Endodermal cell (in vitro differentiated cells): ENCODE results near the gene PRR23A. TPM values are rescaled to one million over a fixed set of nuclear protein-coding genes. Genes with fewer than 3 reads are reported as not detected.

Source experiments
- DNase-seq: peaks from one replicate; pipeline ENCODE4 v3.0.0-alpha.2; 2017
- H3K27ac ChIP-seq: 2 replicates; pipeline ENCODE4 v1.5.1; 2013; ENCODE audit warnings: mild to moderate bottlenecking, low read depth, low read length, moderate library complexity
- H3K27me3 ChIP-seq: 2 replicates; pipeline ENCODE4 v1.6.1; 2013; ENCODE audit warnings: mild to moderate bottlenecking, low read length, moderate library complexity; ENCODE audit not compliant: insufficient read depth, control insufficient read depth, poor library complexity, severe bottlenecking
- H3K36me3 ChIP-seq: 2 replicates; pipeline ENCODE4 v1.7.0; 2013; ENCODE audit warnings: mild to moderate bottlenecking, low read length, moderate library complexity; ENCODE audit not compliant: control insufficient read depth, insufficient read depth
- H3K4me1 ChIP-seq: one replicate; pipeline ENCODE4 v1.7.0; 2013; ENCODE audit warnings: low read length; ENCODE audit not compliant: control insufficient read depth, insufficient read depth
- H3K4me3 ChIP-seq: 2 replicates; pipeline ENCODE4 v1.5.1; 2013; ENCODE audit warnings: mild to moderate bottlenecking, low read length, moderate library complexity
- H3K9ac ChIP-seq: 2 replicates; pipeline ENCODE4 v1.6.1; 2013; ENCODE audit warnings: mild to moderate bottlenecking, low read length, moderate library complexity; ENCODE audit not compliant: poor library complexity, severe bottlenecking; ENCODE audit errors: extremely low read depth
- H3K9me3 ChIP-seq: 2 replicates; pipeline ENCODE4 v1.6.1; 2013; ENCODE audit warnings: mild to moderate bottlenecking, low read length, moderate library complexity; ENCODE audit not compliant: control insufficient read depth
- H3K27ac Mint-ChIP-seq: 2 replicates; pipeline ENCODE4 v1.8.0; 2020; ENCODE audit warnings: mixed read lengths
- H3K27me3 Mint-ChIP-seq: 2 replicates; pipeline ENCODE4 v1.8.0; 2021; ENCODE audit warnings: mild to moderate bottlenecking, mixed read lengths; ENCODE audit not compliant: insufficient read depth
- H3K36me3 Mint-ChIP-seq: 2 replicates; pipeline ENCODE4 v1.8.0; 2020; ENCODE audit warnings: low read depth, mixed read lengths
- H3K4me1 Mint-ChIP-seq: 2 replicates; pipeline ENCODE4 v1.8.0; 2020; ENCODE audit warnings: mixed read lengths
- H3K4me3 Mint-ChIP-seq: 2 replicates; pipeline ENCODE4 v1.8.0; 2020; ENCODE audit warnings: mild to moderate bottlenecking, moderate library complexity, mixed read lengths
- H3K9me3 Mint-ChIP-seq: 2 replicates; pipeline ENCODE4 v1.8.0; 2020; ENCODE audit warnings: mild to moderate bottlenecking, mixed read lengths
- WGBS, 2 experiments: methylation state at CpG; one replicate each; pipeline versions ENCODE4 v1.1.5 to v1.1.7; 2013; ENCODE audit warnings: missing lambda C conversion rate in 2 of 2, mixed read lengths in 1 of 2; ENCODE audit not compliant: insufficient coverage in 1 of 2, insufficient read length in 1 of 2; 5-methylcytosine and 5-hydroxymethylcytosine counted together
- total RNA-seq, 2 donors: library from RNA; stranded (reverse); fragmentation: NEBNext Ultra II Directional in 1 of 2; extraction: Animal tissue kit (Norgen Biotek cat#: 25700) in 1 of 2; gene quantifications; 2 replicates in 1 of 2; 3 replicates in 1 of 2; pipeline ENCODE4 v1.2.1, GENCODE V29; 2021
- TF ChIP-seq, protein P1 (sequence below): fragments of 200-600 bp; sonication (generic); conservative IDR thresholded peaks from 2 replicates; pipeline ENCODE4 v1.5.0; 2021; ENCODE audit warnings: antibody characterized with exemption, mild to moderate bottlenecking

Gene PRR23A
- total RNA-seq, 2 donors from 2014 or later: not detected

DNA sequence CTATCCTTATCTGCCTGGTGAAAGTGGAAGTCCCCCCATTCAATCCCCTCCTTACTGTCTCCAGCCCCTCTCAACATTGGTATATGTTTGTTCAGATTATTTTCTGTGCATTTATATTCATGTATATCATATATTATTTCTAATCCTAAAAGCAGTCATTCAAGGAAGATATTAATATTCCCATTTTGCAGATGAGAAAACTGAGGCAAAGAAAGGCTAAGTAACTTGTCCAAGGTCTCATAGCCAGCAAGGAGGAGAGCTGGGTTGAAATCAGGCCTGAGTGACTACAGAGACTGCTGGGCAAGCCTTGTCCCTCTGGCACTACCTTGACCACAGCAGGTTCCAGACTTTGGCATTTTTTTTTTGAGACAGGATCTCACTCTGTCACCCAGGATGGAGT lies 30.0 kb downstream of the PRR23A start:
- H3K27ac Mint-ChIP-seq: no peak overlapping the region
- no peak for DNase-seq
- H3K27ac ChIP-seq: no peak overlapping the region
- H3K9me3 Mint-ChIP-seq: no peaks in the 10 kb centered on the region
- H3K4me3 Mint-ChIP-seq: no peak overlapping the region
- H3K27me3 Mint-ChIP-seq: peaks cover 19% of the 10 kb centered on the region
- no peaks in the 10 kb centered on the region for H3K36me3 Mint-ChIP-seq
- H3K4me1 ChIP-seq: no peaks in the 10 kb centered on the region
- no peak overlapping the region for H3K9ac ChIP-seq
- H3K27me3 ChIP-seq: peaks cover 5% of the 10 kb centered on the region
- no peak overlapping the region for H3K4me3 ChIP-seq
- TF ChIP-seq, protein P1, sequence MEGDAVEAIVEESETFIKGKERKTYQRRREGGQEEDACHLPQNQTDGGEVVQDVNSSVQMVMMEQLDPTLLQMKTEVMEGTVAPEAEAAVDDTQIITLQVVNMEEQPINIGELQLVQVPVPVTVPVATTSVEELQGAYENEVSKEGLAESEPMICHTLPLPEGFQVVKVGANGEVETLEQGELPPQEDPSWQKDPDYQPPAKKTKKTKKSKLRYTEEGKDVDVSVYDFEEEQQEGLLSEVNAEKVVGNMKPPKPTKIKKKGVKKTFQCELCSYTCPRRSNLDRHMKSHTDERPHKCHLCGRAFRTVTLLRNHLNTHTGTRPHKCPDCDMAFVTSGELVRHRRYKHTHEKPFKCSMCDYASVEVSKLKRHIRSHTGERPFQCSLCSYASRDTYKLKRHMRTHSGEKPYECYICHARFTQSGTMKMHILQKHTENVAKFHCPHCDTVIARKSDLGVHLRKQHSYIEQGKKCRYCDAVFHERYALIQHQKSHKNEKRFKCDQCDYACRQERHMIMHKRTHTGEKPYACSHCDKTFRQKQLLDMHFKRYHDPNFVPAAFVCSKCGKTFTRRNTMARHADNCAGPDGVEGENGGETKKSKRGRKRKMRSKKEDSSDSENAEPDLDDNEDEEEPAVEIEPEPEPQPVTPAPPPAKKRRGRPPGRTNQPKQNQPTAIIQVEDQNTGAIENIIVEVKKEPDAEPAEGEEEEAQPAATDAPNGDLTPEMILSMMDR: no peak
- H3K9me3 ChIP-seq: no peaks in the 10 kb centered on the region
- no peaks in the 10 kb centered on the region for H3K4me1 Mint-ChIP-seq
- no peaks in the 10 kb centered on the region for H3K36me3 ChIP-seq

DNA sequence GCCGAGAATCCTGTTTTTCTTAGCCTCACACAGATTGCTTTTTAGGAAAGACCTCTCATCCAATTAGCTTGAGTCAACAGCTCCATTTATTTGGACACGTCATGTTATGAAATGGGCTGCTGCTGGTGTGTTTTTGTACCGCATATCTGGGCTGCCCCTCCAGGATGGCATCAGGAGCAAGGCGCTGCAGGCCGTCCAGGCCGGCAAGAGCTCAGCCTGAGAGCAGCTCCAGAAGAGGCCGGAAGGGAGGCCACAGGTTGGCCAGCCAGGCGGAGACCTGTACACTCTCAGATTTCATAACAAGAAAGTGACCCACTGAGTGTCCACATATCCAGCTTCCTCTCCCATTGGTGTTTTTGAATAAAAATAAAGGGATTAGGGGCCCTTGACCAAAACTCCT lies 30.7 kb downstream of the PRR23A start:
- Mint-ChIP-seq H3K27me3 (peaks cover 19% of the 10 kb centered on the region), H3K27ac (no peak overlapping the region), H3K9me3 (no peaks in the 10 kb centered on the region), H3K4me1 (no peaks in the 10 kb centered on the region), H3K36me3 (no peaks in the 10 kb centered on the region), H3K4me3 (no peak overlapping the region)
- Histone ChIP-seq H3K36me3 (no peaks in the 10 kb centered on the region), H3K9me3 (no peaks in the 10 kb centered on the region), H3K9ac (no peak overlapping the region), H3K4me3 (no peak overlapping the region), H3K27me3 (peaks cover 6% of the 10 kb centered on the region), H3K4me1 (no peaks in the 10 kb centered on the region), H3K27ac (no peak overlapping the region)
- whole genome bisulfite sequencing, 2 experiments: 73 to 87% methylated on average over 2 to 8 of the region's 8 CpGs
- TF ChIP-seq, protein P1: no peak
- no peak for DNase-seq

DNA sequence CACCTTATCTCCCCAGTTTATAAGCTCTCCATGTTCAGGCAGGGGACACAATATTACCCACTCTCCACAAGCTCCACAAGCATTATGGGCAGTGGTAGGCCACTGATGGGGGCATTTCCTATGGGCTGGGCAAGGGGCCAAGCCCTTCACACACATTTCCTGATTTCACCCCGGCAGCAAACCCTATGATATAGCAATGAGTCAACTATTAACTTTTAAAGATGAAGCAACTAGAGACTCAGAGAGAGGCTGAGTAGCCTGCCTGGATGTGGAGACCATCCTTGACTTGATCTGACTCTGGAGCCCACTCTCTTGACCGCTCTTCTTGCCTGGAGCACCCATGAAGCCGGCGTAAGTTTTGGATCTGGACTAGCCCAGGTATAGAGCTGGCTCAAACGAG lies 31.6 kb downstream of the PRR23A start:
- DNase-seq: no peak
- no peak overlapping the region for H3K27ac Mint-ChIP-seq

More for the DNA sequence above, 31.6 kb downstream of the PRR23A start:
- H3K27ac ChIP-seq: no peak overlapping the region
- H3K36me3 ChIP-seq: no peaks in the 10 kb centered on the region
- no peaks in the 10 kb centered on the region for H3K4me1 ChIP-seq
- TF ChIP-seq, protein P1: no peak
- Mint-ChIP-seq H3K9me3 (no peaks in the 10 kb centered on the region), H3K4me1 (no peaks in the 10 kb centered on the region), H3K36me3 (no peaks in the 10 kb centered on the region), H3K4me3 (no peak overlapping the region), H3K27me3 (peaks cover 20% of the 10 kb centered on the region)
- WGBS, 2 experiments: 90 to 98% methylated on average over 5 of the region's 5 CpGs
- H3K4me3 ChIP-seq: no peak overlapping the region
- H3K9ac ChIP-seq: no peak overlapping the region
- no peaks in the 10 kb centered on the region for H3K9me3 ChIP-seq
- peaks cover 6% of the 10 kb centered on the region for H3K27me3 ChIP-seq
